NCI-H1105 (cell line): ENCODE data around the gene CFAP58.

Source experiments
- DNase-seq: peaks from one replicate; lab custom pipeline; 2025; lab: John Stamatoyannopoulos, UW

Gene CFAP58

DNA sequence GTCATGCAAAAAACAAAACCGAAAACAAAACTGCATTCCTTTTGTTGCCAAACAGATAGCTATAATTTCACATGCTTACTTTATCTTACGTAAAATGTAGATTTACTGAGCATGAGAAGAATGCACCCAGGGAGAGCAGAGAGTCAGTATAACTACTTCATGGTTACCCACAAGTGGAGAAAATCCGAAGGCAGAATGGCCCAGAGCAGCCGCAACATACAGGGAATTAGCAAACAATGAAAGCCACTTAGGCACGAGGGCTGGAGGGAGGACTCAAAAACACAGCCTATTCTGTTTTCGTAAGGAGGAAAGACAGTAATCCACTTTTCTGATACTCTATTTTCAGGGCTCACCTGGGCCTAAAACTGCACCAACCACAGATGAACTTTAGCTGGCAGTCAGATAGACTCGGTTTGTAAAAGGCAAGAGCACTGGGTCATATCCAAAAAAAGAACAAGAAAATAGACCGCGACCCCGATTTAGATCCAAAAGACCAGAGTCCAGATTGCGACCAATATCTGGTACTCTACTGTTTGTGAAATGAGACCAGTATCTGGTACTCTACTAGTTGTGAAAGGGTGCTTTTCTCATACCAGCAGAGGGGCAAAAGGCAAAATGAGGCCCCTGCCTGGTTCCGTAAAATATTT lies 16.7 kb upstream of the CFAP58 start:
- DNase-seq: no peak

DNA sequence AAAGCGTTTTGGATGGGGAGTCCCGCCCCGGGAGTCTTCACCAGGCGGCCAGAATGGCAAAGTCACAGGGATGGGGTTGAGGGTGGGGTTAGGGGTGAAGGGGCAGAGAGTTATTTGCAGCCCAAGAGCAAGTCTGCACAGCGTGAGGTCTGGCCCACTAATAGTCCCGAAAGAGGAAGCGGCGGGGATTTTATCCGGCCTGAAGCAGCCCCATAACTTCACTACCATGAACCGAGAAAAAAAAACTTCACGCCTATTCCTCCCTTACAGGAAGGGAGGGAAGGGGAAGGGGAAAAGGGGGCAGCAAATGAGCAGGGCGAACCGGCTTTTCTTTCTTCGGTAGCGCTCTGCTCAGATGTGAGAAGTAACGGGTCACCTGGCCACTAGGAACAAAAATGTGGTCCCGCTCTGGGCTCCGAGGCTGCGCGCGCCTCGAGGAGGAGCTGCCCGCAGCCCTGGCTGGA lies 16.1 kb upstream of the CFAP58 start:
- no peak for DNase-seq

DNA sequence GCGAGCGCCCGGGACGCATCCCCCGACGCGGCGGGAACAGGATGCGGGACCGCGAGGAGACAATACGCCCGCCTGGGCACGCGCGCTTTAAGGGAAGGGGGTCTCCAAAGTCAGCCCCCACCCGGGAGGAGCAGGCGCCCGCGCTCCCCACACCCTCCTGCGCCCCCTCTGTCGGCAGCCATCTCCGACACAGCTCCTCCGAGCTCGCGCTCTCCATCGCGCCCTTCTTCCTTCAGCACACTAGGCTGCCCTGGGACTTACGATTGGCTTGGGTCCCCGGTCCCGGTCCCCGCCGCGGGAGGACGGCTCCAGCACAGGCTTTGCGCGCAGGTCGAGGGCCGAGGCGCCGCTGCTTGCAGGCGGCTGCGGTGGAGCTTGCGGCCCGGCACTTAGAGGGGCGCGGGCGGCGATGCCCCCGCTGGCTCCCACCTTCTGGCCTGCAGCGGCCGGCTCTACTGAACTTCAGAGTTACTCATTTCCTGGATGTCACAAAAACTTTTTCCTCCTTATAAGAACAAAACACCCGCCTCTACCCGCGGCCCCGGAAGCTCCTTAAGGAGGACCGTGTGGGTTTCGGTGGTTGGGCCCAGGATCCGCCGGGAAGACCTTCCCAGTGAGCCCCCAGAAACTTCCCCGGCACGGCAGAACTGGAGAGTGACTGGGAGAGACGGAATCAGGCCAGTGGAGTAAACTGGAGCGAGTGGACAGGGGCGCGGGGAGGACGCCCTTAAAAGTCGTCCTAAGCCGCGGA lies 15.5 kb upstream of the CFAP58 start, which contains the start of gene ITPRIP:
Gene ITPRIP, minus strand, starts transcription at position 481 of the 751 bp plus-strand sequence. CDS start 22,414 bp downstream, outside the sequence.
- DNase-seq: no peak

DNA sequence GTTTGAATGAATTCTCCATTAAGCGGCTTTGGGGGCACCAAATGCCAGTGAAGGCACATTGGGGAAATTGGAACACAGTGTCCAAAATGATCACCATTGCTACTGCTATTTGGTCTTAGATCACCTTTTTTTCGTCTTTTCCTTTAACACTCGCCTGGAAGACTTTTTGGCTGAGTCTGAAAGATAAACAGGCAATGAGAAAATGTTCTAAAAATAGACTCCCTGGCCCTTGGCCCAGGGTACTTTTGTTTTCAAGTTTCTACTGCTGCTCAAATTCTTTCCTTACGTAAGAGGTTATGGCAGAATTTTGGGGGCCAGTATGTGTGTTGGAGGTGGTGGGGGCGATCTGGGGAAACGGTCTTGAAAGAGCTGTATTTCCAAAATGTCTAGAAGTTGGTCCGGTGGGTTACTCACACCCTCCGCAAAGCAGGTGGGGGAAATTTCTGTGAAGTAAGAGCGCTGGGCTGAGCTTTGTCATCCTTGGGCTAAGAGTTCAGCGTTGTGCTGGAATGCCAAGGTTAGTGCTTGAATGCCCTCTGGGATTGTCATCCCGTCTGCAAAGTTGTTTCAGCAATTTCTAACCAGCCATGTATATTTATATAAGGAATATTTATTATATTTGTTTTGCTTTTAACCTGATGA lies 14.0 kb upstream of the CFAP58 start:
- no peak for DNase-seq

DNA sequence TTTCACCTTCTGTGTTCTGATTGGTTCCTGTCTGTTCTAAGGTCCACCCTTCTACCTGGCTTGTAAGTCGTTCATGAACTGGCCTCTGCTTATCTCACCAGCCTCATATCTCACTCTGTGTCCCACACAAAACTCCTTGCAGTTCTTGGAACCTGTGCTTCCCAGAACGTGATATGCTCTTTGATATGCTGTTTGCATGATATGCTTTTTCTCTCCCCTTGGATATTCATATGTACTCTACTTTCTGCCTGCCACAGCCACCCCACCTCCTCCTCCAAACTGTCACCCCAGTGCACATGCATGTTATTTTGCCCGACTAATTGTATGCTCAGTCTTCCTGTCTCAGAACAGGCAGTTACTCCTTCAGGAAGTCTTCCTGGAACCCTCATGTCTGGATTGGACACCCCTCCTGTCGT lies 13.5 kb upstream of the CFAP58 start:
- DNase-seq: no peak

DNA sequence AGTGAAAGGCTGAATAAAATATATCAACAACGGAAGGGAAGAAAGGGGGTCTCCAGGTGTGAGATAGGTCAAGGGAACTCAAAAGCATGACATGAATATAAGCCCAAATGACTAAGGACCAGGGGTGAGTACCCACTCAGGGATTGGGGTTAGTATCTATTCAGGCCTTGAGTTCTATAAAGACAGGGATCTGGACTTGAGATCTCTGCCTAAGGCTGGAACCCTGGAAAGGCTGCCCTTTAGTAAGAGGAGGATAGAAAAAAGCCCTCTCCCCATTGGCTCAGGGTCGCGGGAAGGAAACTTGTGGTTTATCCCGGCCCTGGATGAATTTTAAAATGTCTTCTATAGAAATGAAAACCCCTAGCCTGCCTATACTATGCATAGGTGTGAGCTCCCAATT lies 13.0 kb upstream of the CFAP58 start:
- no peak for DNase-seq

DNA sequence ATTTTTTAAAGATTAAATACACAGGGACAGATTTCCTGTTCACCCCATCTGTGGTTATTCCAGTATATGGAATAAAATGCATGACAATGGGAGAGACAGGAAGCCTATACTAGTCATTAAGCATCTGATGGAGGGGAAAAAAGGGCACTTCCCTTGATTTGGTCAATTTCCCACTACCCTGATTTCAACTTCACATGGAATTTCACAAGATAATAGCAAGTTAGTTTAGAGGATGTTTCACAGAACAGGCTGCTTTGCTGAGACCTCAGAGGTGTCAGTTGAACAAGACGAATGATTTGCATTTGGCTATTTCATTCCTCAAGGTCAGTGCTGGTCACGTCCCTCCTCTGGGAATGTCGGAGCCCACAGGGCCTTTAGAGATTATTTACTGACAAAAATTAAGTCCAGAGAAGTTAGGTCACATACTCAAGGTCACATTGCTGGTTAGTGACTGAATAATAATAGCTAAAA lies 10.7 kb upstream of the CFAP58 start:
- no peak for DNase-seq

DNA sequence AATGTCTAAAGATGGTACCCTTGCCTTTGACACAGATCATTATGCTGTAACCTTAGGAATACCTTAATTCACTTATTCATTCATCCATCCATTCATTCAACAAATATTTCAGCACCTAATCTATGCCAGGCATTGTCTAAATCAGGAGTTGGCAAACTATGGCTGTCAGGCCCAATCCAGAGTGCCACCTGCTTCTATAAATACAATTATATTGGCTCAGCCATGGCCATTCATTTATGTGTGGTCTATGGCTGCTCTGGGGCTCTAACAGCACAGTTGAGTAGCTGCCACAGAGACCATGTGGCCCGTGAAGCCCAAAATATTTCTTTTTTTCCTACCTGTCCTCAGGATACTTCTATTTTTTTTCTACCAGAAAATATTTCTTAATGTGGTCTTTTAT lies 9.4 kb upstream of the CFAP58 start:
- no peak for DNase-seq

DNA sequence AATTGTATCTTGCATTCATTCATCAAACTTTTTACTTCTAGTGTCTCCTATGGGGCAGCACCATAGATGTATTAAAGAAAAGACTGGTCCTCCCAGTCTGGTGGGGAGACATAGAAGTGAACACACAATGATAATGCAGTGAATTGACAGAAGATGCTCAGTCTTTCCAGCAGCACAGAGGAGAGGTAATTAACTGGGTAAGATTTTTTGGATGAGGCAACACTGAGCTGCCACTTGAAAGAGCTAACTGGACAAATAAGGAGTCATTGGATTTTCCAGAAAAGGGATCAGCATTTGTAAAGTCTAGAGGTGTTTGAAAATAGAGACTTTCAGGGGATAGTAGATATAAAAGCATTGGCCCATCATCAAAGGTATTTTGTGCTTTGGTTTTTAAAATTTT lies 8.1 kb upstream of the CFAP58 start:
- DNase-seq: no peak

DNA sequence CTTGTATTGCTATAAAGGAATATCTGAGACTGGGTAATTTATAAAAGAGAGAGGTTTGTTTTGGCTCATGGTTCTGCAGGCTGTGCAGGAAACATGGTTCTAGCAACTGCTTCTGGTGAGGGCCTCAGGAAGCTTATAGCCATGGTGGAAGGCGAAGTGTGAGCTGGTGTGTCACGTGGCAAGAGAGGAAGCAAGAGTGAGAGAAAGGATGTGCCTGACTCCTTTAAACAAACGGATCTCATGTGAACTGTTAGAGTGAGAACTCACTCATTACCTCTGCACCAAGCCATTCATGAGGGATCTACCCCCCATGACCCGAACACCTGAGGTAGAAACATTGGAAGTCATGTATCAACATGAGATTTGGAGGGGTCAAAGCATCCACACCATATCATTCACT lies 7.7 kb upstream of the CFAP58 start:
- no peak for DNase-seq

DNA sequence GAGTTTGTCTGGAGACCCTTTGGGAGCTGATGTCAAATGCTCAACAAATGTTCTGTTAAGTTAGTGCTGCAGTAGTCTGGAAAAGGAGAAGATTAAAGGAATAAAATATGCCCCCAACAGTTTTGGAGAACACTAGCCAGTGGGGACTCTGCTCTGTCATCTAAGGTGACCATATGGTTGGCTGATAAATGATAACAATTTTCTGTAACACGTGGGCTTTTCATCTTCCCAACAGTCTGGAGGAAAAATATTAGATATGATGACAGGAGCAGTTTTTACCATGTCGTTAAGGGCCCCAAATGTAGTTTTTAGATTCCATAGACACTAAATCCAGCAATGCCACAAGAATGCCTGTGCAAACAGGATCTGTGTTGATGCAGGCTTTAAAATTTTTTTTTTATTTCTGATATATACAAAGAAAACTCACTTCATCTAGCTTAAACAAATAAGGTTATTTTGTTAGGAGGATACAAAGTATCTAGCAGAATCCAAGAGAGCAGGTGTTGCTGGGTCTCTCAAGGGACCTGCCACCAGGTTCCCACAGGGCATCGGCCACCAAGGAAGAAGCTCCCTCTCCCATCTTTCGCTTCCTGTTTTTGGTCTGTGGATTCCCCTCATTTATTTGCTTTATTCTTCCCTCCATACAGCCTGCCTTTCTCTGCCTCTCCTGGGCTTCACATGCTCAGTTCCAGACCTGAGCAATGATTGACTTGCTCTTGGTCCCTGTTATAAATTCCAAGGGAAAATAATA lies 6.2 kb upstream of the CFAP58 start:
- DNase-seq: no peak

DNA sequence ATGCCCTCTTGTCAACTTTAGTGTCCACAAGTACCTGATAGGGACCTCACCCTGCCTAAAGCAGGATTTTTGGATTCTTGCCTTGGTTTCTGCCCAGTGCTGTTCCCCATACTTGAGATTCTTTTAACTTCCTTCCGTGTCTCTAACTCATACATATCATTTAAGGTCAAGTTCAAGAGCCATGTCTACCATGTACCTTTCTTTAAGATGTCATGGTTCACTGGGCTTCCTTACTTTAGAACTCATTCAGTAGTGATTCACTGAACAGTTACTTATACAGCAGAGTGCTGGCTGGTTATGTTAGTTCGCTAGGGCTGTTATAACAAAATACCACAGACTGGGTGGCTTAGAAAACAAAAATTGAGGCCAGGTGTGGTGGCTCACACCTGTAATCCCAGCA lies 5.0 kb upstream of the CFAP58 start:
- no peak for DNase-seq

DNA sequence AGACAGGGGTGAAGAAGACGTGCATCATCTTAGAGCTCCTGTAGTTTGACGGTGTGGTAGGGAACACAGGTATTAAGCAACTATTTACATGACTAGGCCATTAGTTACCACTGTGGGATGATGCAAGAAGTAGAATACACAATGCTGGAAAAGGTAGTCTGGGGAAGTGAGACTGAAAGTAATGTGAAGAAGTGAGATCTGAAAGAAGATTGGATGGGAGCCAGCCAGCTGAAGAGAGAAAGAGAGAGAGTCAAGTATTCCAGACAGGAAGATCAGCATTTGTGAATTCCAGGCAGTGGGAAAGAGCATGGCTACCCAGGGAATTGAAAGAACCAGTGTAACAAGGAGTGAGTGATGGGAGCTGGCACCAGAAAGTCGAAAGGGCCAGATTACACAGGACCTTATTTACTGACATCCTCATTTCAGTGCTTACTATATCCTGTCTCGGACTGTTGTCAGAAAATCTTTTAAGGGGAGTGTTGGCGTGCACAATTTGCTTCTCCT lies 4.0 kb upstream of the CFAP58 start:
- no peak for DNase-seq

DNA sequence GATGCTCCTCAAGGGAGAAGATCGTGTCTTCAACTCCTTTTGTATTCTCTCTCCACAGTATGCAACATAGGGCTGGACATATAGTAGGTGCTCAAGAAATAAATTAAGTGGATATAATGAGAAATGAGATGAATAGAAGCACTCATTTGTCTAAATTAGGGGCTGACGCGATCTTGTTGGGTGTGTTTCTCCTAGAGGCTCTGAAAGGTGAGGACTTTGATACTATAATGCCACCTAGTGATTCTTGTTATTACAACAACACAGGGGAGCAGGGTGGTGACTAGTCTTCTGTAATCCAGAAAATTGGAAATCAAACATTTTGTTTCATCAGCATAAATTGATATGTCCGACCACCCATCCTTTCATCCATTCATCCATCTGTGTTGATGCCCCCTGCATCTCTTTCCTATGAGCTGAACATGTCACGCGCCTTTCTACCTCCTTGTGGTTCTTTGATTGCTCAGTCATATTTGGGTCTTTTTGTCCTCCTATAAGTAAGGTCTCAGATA lies 3.5 kb upstream of the CFAP58 start:
- DNase-seq: no peak

DNA sequence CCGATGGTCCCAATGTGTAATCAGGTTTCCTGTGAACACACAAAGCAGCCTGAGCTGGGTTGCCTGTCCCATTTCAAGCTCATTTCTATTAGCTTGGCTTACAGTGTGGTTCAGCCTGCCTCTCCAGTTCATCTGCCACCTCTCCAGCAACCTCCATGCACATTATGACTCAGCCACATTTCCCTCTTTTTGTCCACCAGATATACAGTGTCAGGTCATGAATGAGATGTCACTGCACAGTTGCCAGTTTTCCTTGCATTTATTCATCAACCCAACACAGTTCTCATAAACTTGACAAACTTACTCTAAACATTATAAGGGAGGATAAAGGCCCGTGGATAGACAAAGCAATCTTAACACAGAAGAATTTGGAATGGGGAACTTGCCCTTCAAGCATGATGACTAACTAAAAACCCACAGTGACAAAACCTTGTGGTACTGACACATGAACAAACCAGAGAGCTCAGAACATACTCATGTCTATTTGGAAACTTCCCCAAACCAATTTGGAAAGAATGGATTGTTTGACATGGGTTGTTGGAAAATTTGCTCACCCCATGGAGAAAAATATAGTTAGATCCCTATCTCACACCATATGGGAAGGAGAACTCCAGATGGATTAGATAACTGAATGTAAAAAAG lies 2.5 kb upstream of the CFAP58 start:
- no peak for DNase-seq

DNA sequence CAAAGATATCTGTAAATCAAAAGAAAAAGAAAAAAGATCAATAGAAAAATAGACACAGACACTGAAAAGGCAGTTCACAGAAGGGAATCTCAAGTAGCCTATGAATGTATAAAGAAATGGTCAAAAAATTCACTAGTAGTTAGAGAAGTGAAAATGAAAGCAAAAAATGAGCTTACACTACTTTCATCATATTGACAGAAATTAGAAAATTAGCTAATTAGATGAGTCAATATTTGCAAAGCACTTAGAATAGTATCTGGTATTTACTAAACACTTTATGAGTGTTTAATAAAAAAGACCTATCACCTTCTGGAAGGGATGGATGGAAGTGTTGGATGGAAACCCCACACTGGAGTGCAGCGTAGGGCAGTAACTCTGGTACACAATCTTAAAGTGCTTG lies 1.7 kb upstream of the CFAP58 start:
- DNase-seq: no peak

DNA sequence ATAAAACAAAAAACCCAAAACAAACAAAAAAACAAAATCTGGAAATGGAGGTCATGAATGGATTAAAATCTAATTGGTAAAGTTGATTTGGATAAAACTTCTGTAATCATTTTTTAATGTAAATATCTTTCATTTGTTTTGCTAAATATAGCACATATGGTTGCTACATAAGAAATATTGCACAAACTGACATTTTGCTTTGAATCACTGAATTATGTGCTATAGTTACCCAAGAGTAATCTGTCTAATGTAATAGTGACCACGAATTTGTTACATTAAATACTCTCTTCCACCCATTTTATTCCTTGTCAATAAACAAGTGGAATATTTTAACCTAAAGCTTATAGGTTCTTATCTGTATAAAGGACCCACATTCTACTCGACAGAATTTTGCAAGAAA lies 6.2 kb downstream of the CFAP58 start:
- DNase-seq: no peak

DNA sequence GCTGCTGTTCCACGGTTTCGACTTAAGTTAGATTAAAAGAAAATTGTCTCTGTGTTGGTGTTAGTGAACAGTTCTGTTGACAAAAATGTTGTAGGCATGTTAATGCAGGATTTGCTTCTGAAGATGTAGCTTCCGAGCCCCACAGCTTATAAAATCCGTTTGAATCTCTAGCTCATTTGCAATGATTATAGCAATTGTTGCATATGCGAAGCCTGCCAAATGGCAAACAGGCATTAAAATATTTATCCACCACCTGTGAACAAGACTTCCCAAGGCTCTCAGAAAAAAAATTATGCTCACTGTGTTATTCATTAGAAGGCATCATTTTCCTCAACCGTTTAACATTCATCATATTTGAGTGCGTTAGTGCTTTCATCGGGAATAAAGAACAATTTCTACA lies 14.3 kb downstream of the CFAP58 start:
- DNase-seq: no peak

DNA sequence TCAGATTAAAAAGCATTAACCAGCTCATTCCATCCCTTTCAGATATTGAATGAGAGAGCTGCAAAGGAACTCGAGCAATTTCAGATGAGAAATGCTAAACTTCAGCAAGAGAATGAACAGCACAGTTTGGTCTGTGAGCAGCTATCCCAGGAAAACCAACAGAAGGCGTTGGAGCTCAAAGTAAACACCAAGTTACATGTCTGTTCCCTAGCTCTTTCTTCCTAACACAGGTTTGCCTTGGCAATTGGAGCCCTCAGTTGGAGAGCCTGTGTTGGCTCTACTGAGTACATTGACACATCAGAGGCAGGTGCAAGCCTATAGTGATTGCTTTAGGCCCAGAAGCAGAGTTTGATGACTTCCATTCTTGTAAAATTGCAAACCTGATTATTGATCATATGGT lies 14.7 kb downstream of the CFAP58 start:
- DNase-seq: no peak

DNA sequence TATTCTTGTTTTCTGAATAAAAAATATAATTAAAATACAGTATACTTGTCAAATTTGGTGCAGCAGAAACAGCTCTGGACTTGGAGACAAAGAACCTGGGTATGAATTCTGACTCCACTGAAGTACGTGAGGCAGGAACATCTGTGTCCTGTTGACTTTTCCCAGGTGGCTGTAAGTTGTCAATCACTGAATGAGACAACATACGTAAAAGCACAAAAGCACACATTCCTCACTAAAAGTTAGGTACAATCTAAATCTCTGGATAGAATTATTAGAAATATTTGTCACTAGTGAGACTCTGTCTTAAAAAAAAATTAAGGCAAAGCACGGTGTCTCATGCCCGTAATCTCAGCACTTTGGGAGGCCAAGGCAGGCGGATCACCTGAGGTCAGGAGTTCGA lies 18.1 kb downstream of the CFAP58 start:
- DNase-seq: no peak

DNA sequence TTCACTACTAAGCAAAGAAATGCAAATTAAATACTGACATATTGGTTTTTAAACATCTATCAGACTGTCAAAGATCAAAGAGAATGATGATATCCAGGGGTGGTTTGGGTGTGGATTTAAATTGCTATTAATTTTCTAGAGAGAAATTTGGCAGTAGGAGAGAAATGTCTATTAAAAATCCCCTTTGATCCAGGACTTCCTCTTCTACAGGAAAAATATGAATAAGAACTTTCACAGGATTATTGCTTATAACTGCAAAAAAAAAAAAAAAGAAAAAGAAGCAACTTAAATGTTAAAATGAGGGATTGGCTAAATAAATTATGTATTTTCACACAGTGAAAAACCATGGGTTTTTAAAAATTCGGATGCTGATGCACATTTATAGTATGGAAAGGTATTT lies 21.0 kb downstream of the CFAP58 start:
- no peak for DNase-seq
